ENCODE results near the gene SEBOX.

- no peak for TF ChIP-seq GATA2 (IDR thresholded peaks at IDR 0.05; ENCODE audit: low read depth, low read length)
- no peak for TF ChIP-seq GATA3 (IDR thresholded peaks at IDR 0.05; ENCODE audit: low read depth, low read length)
These were observed 22.7 kb downstream of the SEBOX start for GRCh38 chr17:28342313-28342712.
